GM06990 (cell line): ENCODE data around the gene CBX3.

Source experiments
- DNase-seq: peaks from one replicate; pipeline ENCODE4 v3.0.0-alpha.2; 2011; ENCODE audit not compliant: insufficient read length; ENCODE audit errors: extremely low read depth
- H3K27me3 ChIP-seq: replicated peaks from 2 replicates; pipeline ENCODE4 v1.6.0; 2011; ENCODE audit warnings: low read length; ENCODE audit not compliant: control insufficient read depth, insufficient read depth
- H3K36me3 ChIP-seq: 2 replicates; pipeline ENCODE4 v1.5.1; 2011; ENCODE audit warnings: low read length; ENCODE audit not compliant: control insufficient read depth, insufficient read depth
- H3K4me3 ChIP-seq: replicated peaks from 2 replicates; pipeline ENCODE4 v1.5.1; 2011; ENCODE audit warnings: low read depth, mild to moderate bottlenecking, control low read depth, low read length
- TF ChIP-seq, protein P1 (sequence below): IDR thresholded peaks from 2 replicates; pipeline ENCODE4 v1.5.1; 2011; ENCODE audit warnings: low read length, control low read depth, mild to moderate bottlenecking, inconsistent platforms; ENCODE audit not compliant: insufficient read depth, poor library complexity, severe bottlenecking

The CBX3 gene

DNA sequence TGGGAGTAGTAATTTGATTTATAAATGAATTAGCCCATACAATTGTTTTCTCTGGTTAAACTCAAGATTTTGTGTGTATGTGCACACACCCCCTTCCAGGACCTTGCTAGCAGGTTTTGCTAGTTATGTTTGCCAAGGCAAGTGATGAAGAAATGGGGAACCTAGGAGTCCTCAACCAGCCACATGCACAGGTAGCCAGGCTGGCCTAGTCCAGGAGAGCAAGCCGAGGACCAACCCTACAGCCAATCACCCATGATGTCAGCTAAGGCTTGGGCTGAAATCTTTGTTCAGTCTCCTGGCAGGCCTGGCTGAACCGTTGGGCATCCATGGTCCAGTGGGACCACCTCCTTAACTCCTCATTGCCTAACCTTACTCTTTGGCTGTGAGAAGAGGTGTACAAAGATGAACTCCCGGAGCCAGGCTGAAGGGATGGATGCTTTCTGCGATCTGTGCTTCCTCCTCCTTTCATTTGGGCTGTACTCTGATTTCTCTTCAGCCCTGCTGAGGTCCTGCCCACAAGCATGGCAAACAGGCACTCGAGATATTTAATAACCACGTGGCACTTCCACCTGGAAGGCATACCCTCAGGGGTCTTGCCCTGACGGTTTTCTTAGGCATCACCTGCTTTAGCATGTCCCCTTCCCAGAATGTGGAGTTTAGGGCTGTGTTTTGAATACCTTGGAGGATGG lies 23.1 kb upstream of the CBX3 start:
- DNase-seq, result no peak
- Histone ChIP-seq H3K27me3 (no peaks in the 10 kb centered on the region), H3K36me3 (peaks cover 3% of the 10 kb centered on the region), H3K4me3 (no peak overlapping the region)
- TF ChIP-seq, protein P1, sequence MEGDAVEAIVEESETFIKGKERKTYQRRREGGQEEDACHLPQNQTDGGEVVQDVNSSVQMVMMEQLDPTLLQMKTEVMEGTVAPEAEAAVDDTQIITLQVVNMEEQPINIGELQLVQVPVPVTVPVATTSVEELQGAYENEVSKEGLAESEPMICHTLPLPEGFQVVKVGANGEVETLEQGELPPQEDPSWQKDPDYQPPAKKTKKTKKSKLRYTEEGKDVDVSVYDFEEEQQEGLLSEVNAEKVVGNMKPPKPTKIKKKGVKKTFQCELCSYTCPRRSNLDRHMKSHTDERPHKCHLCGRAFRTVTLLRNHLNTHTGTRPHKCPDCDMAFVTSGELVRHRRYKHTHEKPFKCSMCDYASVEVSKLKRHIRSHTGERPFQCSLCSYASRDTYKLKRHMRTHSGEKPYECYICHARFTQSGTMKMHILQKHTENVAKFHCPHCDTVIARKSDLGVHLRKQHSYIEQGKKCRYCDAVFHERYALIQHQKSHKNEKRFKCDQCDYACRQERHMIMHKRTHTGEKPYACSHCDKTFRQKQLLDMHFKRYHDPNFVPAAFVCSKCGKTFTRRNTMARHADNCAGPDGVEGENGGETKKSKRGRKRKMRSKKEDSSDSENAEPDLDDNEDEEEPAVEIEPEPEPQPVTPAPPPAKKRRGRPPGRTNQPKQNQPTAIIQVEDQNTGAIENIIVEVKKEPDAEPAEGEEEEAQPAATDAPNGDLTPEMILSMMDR, result no peak

DNA sequence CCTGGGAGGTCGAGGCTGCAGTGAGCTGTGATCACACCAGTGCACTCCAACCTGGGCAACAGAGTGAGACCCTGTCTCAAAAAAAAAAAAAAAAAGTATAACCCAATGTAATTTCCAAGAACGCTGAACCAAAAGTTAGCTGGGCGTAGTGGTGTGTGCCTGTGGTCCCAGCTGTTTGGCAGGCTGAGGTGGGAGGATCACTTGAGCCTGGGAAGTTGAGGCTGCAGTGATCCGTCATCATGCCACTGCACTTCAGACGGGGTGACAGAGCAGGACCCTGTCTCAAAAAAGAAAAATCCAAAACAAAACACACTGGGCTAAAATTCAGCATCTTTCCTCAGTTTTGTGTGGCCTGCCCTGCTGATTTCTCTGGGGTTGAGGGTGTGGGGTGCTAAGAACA lies 22.1 kb upstream of the CBX3 start:
- peaks cover 3% of the 10 kb centered on the region for H3K36me3 ChIP-seq
- no peak overlapping the region for H3K4me3 ChIP-seq
- DNase-seq, result no peak
- TF ChIP-seq, protein P1, result no peak
- H3K27me3 ChIP-seq, result no peaks in the 10 kb centered on the region

DNA sequence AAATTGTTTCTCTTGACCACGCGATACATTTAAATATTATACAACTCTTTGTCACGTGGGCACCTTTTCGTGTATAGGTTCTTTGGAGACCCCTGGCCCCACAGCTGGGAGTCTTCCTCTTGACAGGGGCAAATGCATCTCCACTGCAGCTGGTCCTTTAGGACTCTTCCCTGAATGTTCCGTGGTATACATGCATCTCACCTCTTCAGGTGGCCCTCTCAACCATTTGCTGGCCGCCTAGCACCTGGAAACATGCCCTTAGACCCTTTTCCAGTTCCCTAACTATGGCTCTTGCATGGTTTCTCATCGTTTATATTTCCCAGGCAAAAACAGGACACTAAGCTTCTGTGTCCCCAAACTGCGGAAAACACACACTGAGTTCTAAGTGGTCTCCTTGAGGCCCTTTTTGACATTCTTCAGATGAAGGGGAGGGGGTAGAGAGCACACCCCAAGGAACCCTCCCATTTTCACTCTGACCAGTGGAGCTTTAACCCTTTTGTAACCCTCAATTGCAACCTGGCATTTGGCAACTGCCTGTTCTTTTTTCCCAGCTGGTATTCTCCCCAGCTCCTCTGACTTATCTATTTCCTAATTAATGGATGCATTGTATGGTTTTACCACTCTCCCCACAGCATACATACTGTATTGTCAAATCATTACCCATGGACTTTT lies 21.6 kb upstream of the CBX3 start:
- DNase-seq, result no peak
- H3K4me3 ChIP-seq, result no peak overlapping the region
- peaks cover 3% of the 10 kb centered on the region for H3K36me3 ChIP-seq
- no peaks in the 10 kb centered on the region for H3K27me3 ChIP-seq
- TF ChIP-seq, protein P1, result no peak

DNA sequence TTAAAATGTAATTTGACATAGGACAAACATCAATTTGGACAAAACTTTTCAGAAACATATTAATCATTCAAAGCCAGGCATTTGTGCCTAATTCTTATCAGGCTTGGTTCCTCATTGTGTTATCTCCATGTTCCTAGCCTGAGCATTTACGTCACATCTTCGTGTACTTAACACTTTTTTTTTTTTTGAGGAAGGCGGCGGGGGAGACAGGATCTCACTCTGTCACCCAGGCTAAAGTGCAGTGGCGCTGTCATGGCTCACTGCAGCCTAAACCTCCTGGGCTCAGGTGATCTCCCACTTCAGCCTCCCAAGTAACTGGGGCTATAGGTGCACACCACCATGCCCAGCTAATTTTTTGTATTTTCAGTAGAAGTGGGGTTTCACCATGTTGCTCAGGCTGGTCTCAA lies 20.8 kb upstream of the CBX3 start:
- Histone ChIP-seq H3K36me3 (peaks cover 3% of the 10 kb centered on the region), H3K27me3 (no peaks in the 10 kb centered on the region), H3K4me3 (no peak overlapping the region)
- TF ChIP-seq, protein P1, result no peak
- no peak for DNase-seq

DNA sequence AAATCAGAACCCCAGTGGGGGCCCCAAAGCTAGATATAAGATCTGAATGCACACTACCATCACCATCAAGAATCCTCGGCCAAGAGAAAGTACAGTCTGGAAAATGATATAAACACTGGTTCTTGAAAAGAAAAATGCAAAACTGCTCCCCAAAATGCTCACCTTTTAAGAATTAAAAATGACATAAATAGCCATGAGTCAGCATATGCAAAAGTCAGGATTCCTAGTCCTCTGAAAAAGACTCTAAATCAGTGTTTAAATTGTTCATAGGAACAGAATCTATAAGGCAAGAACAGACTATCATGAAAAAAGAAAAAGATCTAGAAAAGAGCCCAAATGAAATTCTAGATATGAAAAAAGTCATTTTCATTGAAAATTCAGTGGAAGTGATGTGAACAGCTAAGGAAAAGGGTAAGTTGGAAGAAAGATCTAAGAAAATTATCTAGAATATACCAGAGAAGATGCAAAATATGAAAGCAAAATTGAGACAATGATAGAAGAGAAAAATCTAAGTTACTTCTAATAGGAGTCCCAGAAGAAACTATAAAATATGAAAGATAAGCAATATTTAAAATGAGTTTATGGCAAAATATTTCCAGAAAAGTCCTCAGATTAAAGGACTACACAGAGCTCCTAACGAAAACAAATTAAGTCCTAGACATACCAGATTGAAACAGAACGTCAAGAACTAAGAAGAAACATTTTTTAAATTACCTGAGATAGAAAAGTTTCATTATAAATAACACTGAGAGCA lies 19.9 kb upstream of the CBX3 start:
- TF ChIP-seq, protein P1, result no peak
- Histone ChIP-seq H3K27me3 (no peaks in the 10 kb centered on the region), H3K36me3 (peaks cover 3% of the 10 kb centered on the region), H3K4me3 (no peak overlapping the region)
- DNase-seq, result no peak
